HFFc6 (cell line): ENCODE data around the gene BST1. TPM values are rescaled to one million over a fixed set of nuclear protein-coding genes. Genes with fewer than 3 reads are reported as not detected.

Source experiments
- DNase-seq: peaks from one replicate; pipeline ENCODE4 v3.0.0-alpha.2; 2018
- H3K27ac Mint-ChIP-seq: 2 replicates; pipeline ENCODE4 v1.8.0; 2020; ENCODE audit warnings: mild to moderate bottlenecking, mixed read lengths
- H3K27me3 Mint-ChIP-seq: 2 replicates; pipeline ENCODE4 v1.8.0; 2021; ENCODE audit warnings: mild to moderate bottlenecking, moderate library complexity, mixed read lengths; ENCODE audit not compliant: insufficient read depth
- H3K36me3 Mint-ChIP-seq: 2 replicates; pipeline ENCODE4 v1.8.0; 2021; ENCODE audit warnings: low read depth, mixed read lengths
- H3K4me1 Mint-ChIP-seq: 2 replicates; pipeline ENCODE4 v1.8.0; 2020; ENCODE audit warnings: low read depth, mixed read lengths
- H3K4me3 Mint-ChIP-seq: 2 replicates; pipeline ENCODE4 v1.8.0; 2020; ENCODE audit warnings: mild to moderate bottlenecking, moderate library complexity, mixed read lengths
- H3K9me3 Mint-ChIP-seq: 2 replicates; pipeline ENCODE4 v1.8.0; 2020; ENCODE audit warnings: mild to moderate bottlenecking, mixed read lengths
- CTCF ChIP-seq: fragments of 200-600 bp; sonication (generic); IDR thresholded peaks from 2 replicates; pipeline ENCODE4 v1.5.0; 2021; ENCODE audit warnings: antibody characterized with exemption, mild to moderate bottlenecking
- total RNA-seq, 6 experiments: library from RNA; stranded (reverse); fragmentation: NEBNext Ultra II Directional; extraction: Animal tissue kit (Norgen Biotek cat#: 25700); gene quantifications; 2 replicates in 1 of 6; 3 replicates in 5 of 6; pipeline ENCODE4 v1.2.3, GENCODE V29; 2021

BST1 gene
- total RNA-seq, 6 experiments from 2014 or later = 2.4 to 4.2 (median 2.8) TPM

DNA sequence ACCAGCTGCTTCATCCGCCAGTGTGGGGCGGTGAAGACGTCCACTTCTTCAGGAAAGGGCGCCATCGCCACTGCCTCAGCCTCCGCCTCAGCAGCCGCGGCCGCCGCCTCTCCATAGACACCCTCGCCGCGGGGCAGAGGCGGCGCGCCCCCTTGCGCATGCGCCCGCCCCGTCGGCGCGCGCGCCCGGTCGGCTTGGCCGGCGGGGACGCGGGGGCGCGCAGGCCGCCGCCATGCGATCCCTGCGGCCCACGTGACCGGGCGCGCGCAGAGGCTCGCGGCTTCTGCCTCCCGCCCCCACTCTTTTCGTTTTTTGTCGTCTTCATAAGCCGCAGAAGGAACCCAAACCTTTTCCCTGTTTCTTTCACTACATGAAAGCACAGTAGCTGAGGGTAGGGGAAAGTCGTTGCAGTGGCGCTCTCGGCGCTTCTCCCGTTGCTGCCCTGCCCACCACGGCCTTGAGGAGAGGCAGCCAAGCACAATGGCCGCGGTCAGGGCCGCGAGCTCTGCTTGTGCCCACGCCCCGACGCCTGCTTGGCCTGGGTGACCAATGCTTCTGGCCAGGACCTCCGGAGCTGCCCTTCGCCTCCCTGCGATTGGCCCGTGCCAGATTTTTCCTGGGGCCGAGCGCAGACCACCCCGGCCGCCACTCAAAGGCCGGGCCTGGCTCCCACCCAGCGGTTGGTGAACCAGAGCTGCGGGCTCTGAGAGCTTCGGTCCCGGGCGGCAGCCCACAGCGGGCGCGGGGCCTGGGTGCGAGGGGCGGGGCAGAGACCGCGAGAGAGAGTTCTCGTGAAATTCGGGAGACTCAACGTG lies 47.4 kb upstream of the BST1 start, which contains the start of gene FBXL5:
FBXL5 (minus strand) TSS at position 135 of the 815 bp plus-strand sequence; CDS start at position 65, 70 bp downstream.
- Mint-ChIP-seq H3K9me3 (no peaks in the 10 kb centered on the region), H3K4me3 (peak within 1 kb of the TSS; percentile 97), H3K27me3 (peaks cover 2% of the 10 kb centered on the region; the same call in 1 of the 2 replicates), H3K4me1 (peaks cover 62% of the 10 kb centered on the region), H3K36me3 (peaks cover 5% of the 10 kb centered on the region; the same call in 1 of the 2 replicates), H3K27ac (peak within 1 kb of the TSS; percentile 99)
- peak; percentile 56 for DNase-seq
- no peak for TF ChIP-seq CTCF

- H3K27ac Mint-ChIP-seq = peak overlapping the region; percentile 99
- no peak for DNase-seq
- no peaks in the 10 kb centered on the region for H3K9me3 Mint-ChIP-seq
- H3K4me3 Mint-ChIP-seq = peak overlapping the region; percentile 89
- H3K4me1 Mint-ChIP-seq = peaks cover 57% of the 10 kb centered on the region
- peaks cover 5% of the 10 kb centered on the region; the same call in 1 of the 2 replicates for H3K36me3 Mint-ChIP-seq
- peaks cover 2% of the 10 kb centered on the region; the same call in 1 of the 2 replicates for H3K27me3 Mint-ChIP-seq
- TF ChIP-seq CTCF = no peak
Observed at GRCh38 chr4:15656038-15656470, 46.8 kb upstream of the BST1 start.

- Mint-ChIP-seq H3K36me3 (peaks cover 5% of the 10 kb centered on the region; the same call in 1 of the 2 replicates), H3K9me3 (no peaks in the 10 kb centered on the region), H3K27me3 (peaks cover 2% of the 10 kb centered on the region; the same call in 1 of the 2 replicates), H3K4me1 (peaks cover 44% of the 10 kb centered on the region), H3K4me3 (no peak overlapping the region), H3K27ac (peak overlapping the region; percentile 41)
- no peak for TF ChIP-seq CTCF
- no peak for DNase-seq
Observed at GRCh38 chr4:15657366-15657765, 45.5 kb upstream of the BST1 start.

DNA sequence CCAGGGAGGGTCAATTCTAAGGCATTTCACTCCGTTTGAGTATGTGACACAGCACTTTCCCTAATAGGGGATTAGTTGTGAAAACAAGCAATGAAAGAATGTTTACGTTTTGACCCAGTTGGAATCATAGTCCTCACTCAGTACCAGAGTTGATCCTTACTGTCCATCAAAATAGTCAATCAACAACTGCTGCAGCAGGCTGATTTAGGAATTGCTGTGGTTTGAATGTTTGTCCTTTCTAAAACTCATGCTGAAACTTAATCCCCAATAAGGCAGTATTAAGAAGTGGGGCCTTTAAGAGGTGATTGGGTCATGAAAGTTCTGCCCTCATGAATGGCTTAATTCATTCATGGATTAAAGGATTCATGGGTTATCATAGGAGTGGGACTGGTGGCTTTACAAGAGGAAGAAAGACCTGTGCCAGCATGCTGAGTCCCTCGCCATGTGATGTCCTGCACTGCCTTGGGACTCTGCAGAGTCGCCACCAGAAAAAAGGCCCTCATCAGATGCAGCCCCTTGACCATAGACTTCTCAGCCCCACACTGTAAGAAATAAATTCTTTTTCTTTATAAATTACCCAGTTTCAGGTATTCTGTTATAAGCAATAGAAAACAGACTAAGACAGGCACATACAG lies 44.6 kb upstream of the BST1 start:
- H3K4me1 Mint-ChIP-seq = peaks cover 35% of the 10 kb centered on the region
- TF ChIP-seq CTCF = no peak
- DNase-seq = no peak
- no peak overlapping the region for H3K4me3 Mint-ChIP-seq
- no peak overlapping the region for H3K27ac Mint-ChIP-seq
- peaks cover 1% of the 10 kb centered on the region; the same call in 1 of the 2 replicates for H3K36me3 Mint-ChIP-seq
- no peaks in the 10 kb centered on the region for H3K9me3 Mint-ChIP-seq
- H3K27me3 Mint-ChIP-seq = peaks cover 2% of the 10 kb centered on the region; the same call in 1 of the 2 replicates

DNA sequence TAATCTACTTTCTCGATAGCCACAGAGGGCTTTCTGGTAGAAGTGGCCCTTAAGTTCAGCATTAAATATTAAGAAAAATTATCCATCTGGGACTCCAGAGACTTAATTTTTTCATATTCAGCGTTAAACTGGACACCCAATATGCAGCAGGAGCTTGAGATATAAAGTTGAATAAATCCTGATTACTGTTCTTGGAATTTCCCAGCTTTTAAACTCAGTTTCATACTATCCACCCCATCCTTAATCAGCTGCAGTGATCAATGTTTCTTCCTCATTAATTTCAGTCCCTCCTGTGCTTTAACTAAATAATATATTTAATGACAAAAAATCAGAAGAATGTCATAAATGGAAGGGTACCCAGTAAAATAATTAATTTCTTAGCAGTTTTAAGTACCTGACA lies 44.1 kb upstream of the BST1 start:
- no peak overlapping the region for H3K27ac Mint-ChIP-seq
- no peak for DNase-seq
- H3K4me1 Mint-ChIP-seq = peaks cover 29% of the 10 kb centered on the region
- H3K36me3 Mint-ChIP-seq = no peaks in the 10 kb centered on the region; the same call in 1 of the 2 replicates
- no peak overlapping the region for H3K4me3 Mint-ChIP-seq
- no peak for TF ChIP-seq CTCF
- H3K27me3 Mint-ChIP-seq = peaks cover 2% of the 10 kb centered on the region; the same call in 1 of the 2 replicates
- no peaks in the 10 kb centered on the region for H3K9me3 Mint-ChIP-seq
